Measurements from ENCODE around the gene SH3BP4.

GRCh38 chr2:235073868-235074413 lies 122.1 kb downstream of the SH3BP4 start:
- TF ChIP-seq CTCF (conservative IDR thresholded peaks at IDR 0.05 in 1 of 2, IDR thresholded peaks at IDR 0.05 in 1 of 2; ENCODE audit: extremely low read depth in 1 of 2, insufficient read depth in 1 of 2, low read depth in 1 of 2, low read length in 2 of 2), result no peak
- TF ChIP-seq EZH2 (IDR thresholded peaks at IDR 0.05; ENCODE audit: borderline replicate concordance, low read length), result no peak

All from mammary epithelial cell (primary cell).